Lung (tissue), 12 donors: ENCODE data around the gene MSLN. TPM values are rescaled to one million over a fixed set of nuclear protein-coding genes. Genes with fewer than 3 reads are reported as not detected.

Source experiments
- ATAC-seq: fragments of 200-7000 bp; cut with Tn5 transposase; one replicate; pipeline ENCODE4 v1.9.1; 2020; ENCODE audit warnings: moderate number of reproducible peaks; ENCODE audit not compliant: insufficient read depth, low FRiP score
- DNase-seq, 3 donors: peaks; one replicate each; pipeline ENCODE4 v3.0.0-alpha.2; 2013 to 2017
- H3K27ac ChIP-seq, 2 donors: one replicate each; pipeline ENCODE4 v1.5.1; 2013; ENCODE audit warnings: mild to moderate bottlenecking in 2 of 2, moderate library complexity in 2 of 2, control low read depth in 1 of 2, inconsistent platforms in 1 of 2, low read depth in 1 of 2, low read length in 1 of 2
- H3K27me3 ChIP-seq, 3 donors: one replicate each; pipeline ENCODE4 v1.5.1; 2013; ENCODE audit warnings: low read length in 2 of 3; ENCODE audit not compliant: control insufficient read depth in 3 of 3, insufficient read depth in 3 of 3
- H3K36me3 ChIP-seq, 4 donors: one replicate each; pipeline ENCODE4 v1.5.1; 2013; ENCODE audit warnings: low read length in 4 of 4, mild to moderate bottlenecking in 1 of 4, moderate library complexity in 1 of 4; ENCODE audit not compliant: control insufficient read depth in 4 of 4, insufficient read depth in 4 of 4
- H3K4me1 ChIP-seq, 5 donors: one replicate each; pipeline ENCODE4 v1.5.1; 2013; ENCODE audit warnings: low read length in 5 of 5, mild to moderate bottlenecking in 2 of 5, moderate library complexity in 1 of 5; ENCODE audit not compliant: control insufficient read depth in 5 of 5, insufficient read depth in 5 of 5
- H3K4me3 ChIP-seq: one replicate; pipeline ENCODE4 v1.5.1; 2013; ENCODE audit warnings: mild to moderate bottlenecking, control low read depth, moderate library complexity
- H3K9ac ChIP-seq, 2 donors: one replicate each; pipeline ENCODE4 v1.5.1; 2013; ENCODE audit warnings: low read length in 2 of 2, control low read depth in 1 of 2; ENCODE audit not compliant: insufficient read depth in 1 of 2
- H3K9me3 ChIP-seq, 4 donors: one replicate each; pipeline ENCODE4 v1.5.1; 2013; ENCODE audit warnings: low read length in 3 of 4, mild to moderate bottlenecking in 1 of 4, moderate library complexity in 1 of 4; ENCODE audit not compliant: control insufficient read depth in 4 of 4, insufficient read depth in 3 of 4
- WGBS, 2 donors: extraction: QIAGEN DNeasy Blood & Tissue Kit; methylation state at CpG; one replicate each; pipeline ENCODE4 v1.1.7; 2013; 5-methylcytosine and 5-hydroxymethylcytosine counted together
- polyA plus RNA-seq, 2 donors: library from polyadenylated mRNA; stranded (reverse); fragments of 200-250 nt; gene quantifications; one replicate each; pipeline ENCODE4 v1.2.1, GENCODE V29; 2013
- total RNA-seq, 2 donors: library from RNA; depleted of rRNA in 1 of 2; stranded (reverse); fragments of >200 nt in 1 of 2; gene quantifications; one replicate each; pipeline ENCODE4 v1.2.1, GENCODE V29; 2014 to 2021
- TF ChIP-seq, protein P1 (sequence below): IDR thresholded peaks from 2 replicates; pipeline ENCODE4 v1.5.1; 2012; ENCODE audit warnings: mild to moderate bottlenecking; ENCODE audit errors: control extremely low read depth, extremely low read depth
- donor health status: control.
- donor health status: control.
- donor health status: Bipolar disorder and iron deficiency.
- donor health status: healthy.
- donor health status: DM: yes; HTN: yes; CAD: no.

Gene MSLN
- total and polyA plus RNA-seq, 4 donors: 98.8 to 155 (median 120) TPM

DNA sequence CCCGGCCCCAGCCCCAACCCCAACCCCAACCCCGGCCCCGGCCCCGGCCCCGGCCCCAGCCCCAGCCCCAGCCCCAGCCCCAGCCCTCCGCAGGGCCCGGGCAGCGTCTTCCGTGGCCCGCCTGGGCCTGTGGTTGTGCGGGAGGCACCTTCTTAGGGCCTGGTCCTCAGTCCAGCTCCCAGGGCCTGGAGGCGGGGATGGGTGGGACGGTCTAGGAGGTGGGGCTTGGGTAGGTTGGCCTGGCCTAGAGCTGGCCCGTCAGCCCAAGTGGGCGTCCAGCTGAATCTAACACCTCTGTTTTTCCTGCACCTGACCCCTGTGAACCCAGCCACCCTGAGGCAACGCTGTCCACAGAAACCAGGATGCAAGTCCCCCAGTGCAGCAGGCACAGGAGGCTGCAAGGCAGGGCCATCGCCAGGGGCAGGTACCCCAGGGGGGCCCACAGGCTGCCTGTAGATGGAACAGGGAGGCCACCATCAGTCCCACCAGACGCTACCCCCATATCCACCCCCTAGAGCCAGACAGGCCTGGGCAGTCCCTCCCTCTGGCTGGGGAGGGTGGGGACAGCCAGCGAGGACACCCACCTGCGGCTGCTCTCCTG, 8.8 kb downstream of the MSLN start:
- Histone ChIP-seq H3K9me3 (no peaks in the 10 kb centered on the region), H3K27ac (no peak overlapping the region), H3K4me3 (no peak overlapping the region), H3K4me1 (peaks cover 0 to 5% (median 0%) of the 10 kb centered on the region in 5 donors), H3K9ac (no peak overlapping the region), H3K36me3 (no peaks in the 10 kb centered on the region), H3K27me3 (no peaks in the 10 kb centered on the region)
- TF ChIP-seq, protein P1, sequence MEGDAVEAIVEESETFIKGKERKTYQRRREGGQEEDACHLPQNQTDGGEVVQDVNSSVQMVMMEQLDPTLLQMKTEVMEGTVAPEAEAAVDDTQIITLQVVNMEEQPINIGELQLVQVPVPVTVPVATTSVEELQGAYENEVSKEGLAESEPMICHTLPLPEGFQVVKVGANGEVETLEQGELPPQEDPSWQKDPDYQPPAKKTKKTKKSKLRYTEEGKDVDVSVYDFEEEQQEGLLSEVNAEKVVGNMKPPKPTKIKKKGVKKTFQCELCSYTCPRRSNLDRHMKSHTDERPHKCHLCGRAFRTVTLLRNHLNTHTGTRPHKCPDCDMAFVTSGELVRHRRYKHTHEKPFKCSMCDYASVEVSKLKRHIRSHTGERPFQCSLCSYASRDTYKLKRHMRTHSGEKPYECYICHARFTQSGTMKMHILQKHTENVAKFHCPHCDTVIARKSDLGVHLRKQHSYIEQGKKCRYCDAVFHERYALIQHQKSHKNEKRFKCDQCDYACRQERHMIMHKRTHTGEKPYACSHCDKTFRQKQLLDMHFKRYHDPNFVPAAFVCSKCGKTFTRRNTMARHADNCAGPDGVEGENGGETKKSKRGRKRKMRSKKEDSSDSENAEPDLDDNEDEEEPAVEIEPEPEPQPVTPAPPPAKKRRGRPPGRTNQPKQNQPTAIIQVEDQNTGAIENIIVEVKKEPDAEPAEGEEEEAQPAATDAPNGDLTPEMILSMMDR: no peak
- DNase-seq (no peak), ATAC-seq (no peak)
- 57 to 77% methylated on average over 20 of the region's 20 CpGs for WGBS, 2 donors

DNA sequence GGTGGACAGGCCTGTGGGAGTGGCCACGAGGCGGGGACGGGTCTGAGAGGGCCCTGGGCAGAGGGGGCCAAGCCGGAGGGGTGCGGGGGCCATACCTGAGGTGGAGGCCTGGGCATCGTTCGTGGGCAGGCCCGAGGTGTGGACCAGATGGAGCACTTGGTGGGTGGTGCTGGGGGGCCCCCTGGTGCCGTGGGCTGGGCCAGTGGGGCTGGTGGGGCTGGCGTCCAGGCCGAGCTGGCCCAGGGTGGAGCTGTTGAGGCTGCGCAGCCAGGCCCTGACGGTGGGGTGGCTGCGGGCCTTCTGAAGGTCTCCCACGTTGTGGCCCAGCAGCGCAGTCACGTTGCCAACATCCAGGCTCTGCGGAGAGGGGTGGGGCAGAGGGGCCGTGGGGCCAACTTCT, 9.4 kb downstream of the MSLN start:
- H3K27me3 ChIP-seq: no peaks in the 10 kb centered on the region
- no peak for ATAC-seq
- H3K27ac ChIP-seq: no peak overlapping the region
- H3K36me3 ChIP-seq: no peaks in the 10 kb centered on the region
- DNase-seq: no peak
- H3K4me3 ChIP-seq: no peak overlapping the region
- H3K4me1 ChIP-seq: peaks cover 0 to 5% (median 0%) of the 10 kb centered on the region in 5 donors
- 79 to 87% methylated on average over 17 to 19 of the region's 19 CpGs for WGBS, 2 donors
- H3K9ac ChIP-seq: no peak overlapping the region
- H3K9me3 ChIP-seq: no peaks in the 10 kb centered on the region
- TF ChIP-seq, protein P1: no peak

DNA sequence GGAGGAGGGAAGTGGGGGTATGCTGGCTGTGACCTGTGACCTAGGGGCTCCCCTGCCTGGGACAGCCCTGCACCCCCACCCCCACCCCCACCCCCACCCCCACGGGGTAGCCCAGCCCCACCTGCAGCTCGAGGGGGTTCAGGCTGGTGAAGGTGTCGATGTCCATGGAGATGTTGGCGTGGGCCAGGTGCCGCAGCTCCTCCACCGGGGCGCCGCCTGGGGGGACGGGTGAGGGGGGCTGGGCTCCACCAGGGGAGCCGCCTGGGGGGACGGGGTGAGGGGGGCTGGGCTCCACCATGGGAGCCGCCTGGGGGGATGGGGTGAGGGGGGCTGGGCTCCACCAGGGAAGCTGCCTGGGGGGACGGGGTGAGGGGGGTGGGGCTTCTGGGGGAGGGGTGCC, 9.9 kb downstream of the MSLN start:
- Histone ChIP-seq H3K4me1 (peaks cover 0 to 5% (median 0%) of the 10 kb centered on the region in 5 donors), H3K9me3 (no peaks in the 10 kb centered on the region), H3K9ac (no peak overlapping the region), H3K36me3 (no peaks in the 10 kb centered on the region), H3K4me3 (no peak overlapping the region), H3K27ac (no peak overlapping the region), H3K27me3 (no peaks in the 10 kb centered on the region)
- no peak for DNase-seq
- TF ChIP-seq, protein P1: no peak
- no peak for ATAC-seq
- 70 to 75% methylated on average over 2 to 13 of the region's 13 CpGs for WGBS, 2 donors

DNA sequence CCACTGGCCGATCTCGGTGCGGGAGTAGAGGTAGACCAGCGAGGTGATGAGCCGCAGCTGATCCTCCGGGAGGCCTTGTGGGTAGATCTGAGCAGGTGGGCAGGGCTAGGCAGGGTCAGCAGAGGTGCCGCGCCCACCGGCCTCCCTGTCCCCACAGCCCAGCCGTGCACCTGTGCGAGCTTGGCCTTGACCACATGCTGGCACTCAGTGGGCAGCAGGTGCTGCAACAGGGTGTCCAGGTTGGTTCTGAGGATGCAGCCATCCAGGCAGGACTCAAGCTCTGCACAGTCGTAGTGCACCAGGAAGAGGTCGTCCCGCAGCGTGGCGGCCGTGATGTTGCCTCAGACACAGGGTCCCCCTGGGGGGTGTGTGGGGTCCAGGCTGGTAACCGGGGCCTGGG, 12.4 kb downstream of the MSLN start:
- WGBS, 2 donors: 87 to 91% methylated on average over 18 of the region's 18 CpGs
- ATAC-seq (no peak), DNase-seq (no peak)
- Histone ChIP-seq H3K4me1 (peaks cover 0 to 5% (median 0%) of the 10 kb centered on the region in 5 donors), H3K4me3 (no peak overlapping the region), H3K27ac (no peak overlapping the region), H3K36me3 (no peaks in the 10 kb centered on the region), H3K27me3 (no peaks in the 10 kb centered on the region), H3K9me3 (no peaks in the 10 kb centered on the region), H3K9ac (no peak overlapping the region)
- TF ChIP-seq, protein P1: no peak
